K562 (cell line): Measurements from ENCODE around the gene CELA1. TPM values are rescaled to one million over a fixed set of nuclear protein-coding genes. Genes with fewer than 3 reads are reported as not detected.

Experiments used
- ARNT ChIP-seq, 2 experiments: fragments of 450-650 bp; IDR thresholded peaks; 2 replicates each; pipeline ENCODE4 v1.6.1; 2016; ENCODE audit warnings: mild to moderate bottlenecking in 1 of 2
- CC2D1A ChIP-seq: fragments of 450-650 bp; IDR thresholded peaks from 2 replicates; pipeline ENCODE4 v1.6.1; 2017; ENCODE audit warnings: mild to moderate bottlenecking
- ERF ChIP-seq: fragments of 450-650 bp; formaldehyde crosslinking; IDR thresholded peaks from 2 replicates; pipeline ENCODE4 v1.4.0; 2020; ENCODE audit warnings: mild to moderate bottlenecking, mixed read lengths
- FOXP1 ChIP-seq: sonication (generic); formaldehyde crosslinking; IDR thresholded peaks from 2 replicates; pipeline ENCODE4 v1.8.0; 2022; ENCODE audit warnings: mild to moderate bottlenecking, missing genetic modification reagents
- GABPB1 ChIP-seq: sonication (generic); formaldehyde crosslinking; IDR thresholded peaks from 2 replicates; pipeline ENCODE4 v1.8.0; 2022; ENCODE audit warnings: mild to moderate bottlenecking, missing genetic modification reagents
- GATA2 ChIP-seq: sonication (generic); formaldehyde crosslinking; IDR thresholded peaks from 2 replicates; pipeline ENCODE4 v1.4.0; 2020; ENCODE audit warnings: mild to moderate bottlenecking, missing genetic modification reagents
- MCM5 ChIP-seq: fragments of 450-650 bp; IDR thresholded peaks from 2 replicates; pipeline ENCODE4 v1.6.1; 2016; ENCODE audit warnings: low read depth
- MEF2A ChIP-seq: IDR thresholded peaks from 2 replicates; pipeline ENCODE4 v1.6.1; 2011; ENCODE audit warnings: low read depth, mild to moderate bottlenecking, low read length, moderate library complexity; ENCODE audit not compliant: control insufficient read depth
- NELFE ChIP-seq: IDR thresholded peaks from 2 replicates; pipeline ENCODE4 v1.6.1; 2011; ENCODE audit warnings: mild to moderate bottlenecking; ENCODE audit not compliant: insufficient read depth, insufficient read length
- RAD51 ChIP-seq: fragments of 450-650 bp; IDR thresholded peaks from 2 replicates; pipeline ENCODE4 v1.7.1; 2016; ENCODE audit warnings: low read depth, mild to moderate bottlenecking, borderline replicate concordance
- SMARCE1 ChIP-seq: fragments of 450-650 bp; IDR thresholded peaks from 2 replicates; pipeline ENCODE4 v1.7.1; 2016; ENCODE audit warnings: mild to moderate bottlenecking
- SNIP1 ChIP-seq: fragments of 450-650 bp; IDR thresholded peaks from 2 replicates; pipeline ENCODE4 v1.7.1; 2017; ENCODE audit warnings: low read depth, mild to moderate bottlenecking
- YY1 ChIP-seq, 3 experiments: IDR thresholded peaks; 2 replicates each; pipeline ENCODE4 v1.6.1; 2011; ENCODE audit warnings: low read length in 2 of 3, mild to moderate bottlenecking in 2 of 3, moderate library complexity in 2 of 3, borderline replicate concordance in 1 of 3, control low read depth in 1 of 3, low read depth in 1 of 3; ENCODE audit not compliant: insufficient read depth in 3 of 3, insufficient replicate concordance in 2 of 3, control insufficient read depth in 1 of 3, insufficient read length in 1 of 3; ENCODE audit errors: extremely low read depth in 1 of 3
- ZNF644 ChIP-seq: fragments of 200-800 bp; sonication (Bioruptor generic); IDR thresholded peaks from 2 replicates; pipeline ENCODE4 v1.6.1; 2016; ENCODE audit warnings: low read depth, missing genetic modification characterization, missing compliant biosample characterization
- ZNF76 ChIP-seq: fragments of 250-450 bp; sonication (Bioruptor Pico); IDR thresholded peaks from 2 replicates; pipeline ENCODE4 v1.4.0; 2020; ENCODE audit warnings: mild to moderate bottlenecking, moderate library complexity, borderline replicate concordance
- polyA plus RNA-seq, 8 experiments: library from polyadenylated mRNA; depleted of rRNA in 4 of 8; stranded (reverse) in 5 of 8; unstranded in 3 of 8; fragments of >200 nt; fragmentation: Nextera tagmentation in 2 of 8; fragmentation: Illumina TruSeq in 1 of 8; extraction: Ambion mirVana in 2 of 8; extraction: Trizol in 1 of 8; gene quantifications; 2 replicates each; pipeline versions ENCODE4 v1.2.1 to v1.2.3, GENCODE V29; 2011 to 2014; ENCODE audit warnings: inconsistent platforms in 1 of 8, missing spikeins in 1 of 8
- total RNA-seq, 7 experiments: library from RNA; depleted of rRNA in 6 of 7; stranded (reverse); fragments of >200 nt in 6 of 7; fragmentation: Illumina TruSeq in 2 of 7; extraction: Trizol in 2 of 7; gene quantifications; 2 replicates each; pipeline versions ENCODE4 v1.2.1 to v1.2.3, GENCODE V29; 2011 to 2021; ENCODE audit warnings: low replicate concordance in 1 of 7
- TF ChIP-seq, protein P1 (sequence below): fragments of 200-400 bp; formaldehyde crosslinking; IDR thresholded peaks from 2 replicates; pipeline ENCODE4 v1.6.1; 2017; ENCODE audit warnings: mild to moderate bottlenecking, low read depth, low read length, moderate library complexity
- TF ChIP-seq, protein P2 (sequence below), 2 experiments: fragments of 450-650 bp; IDR thresholded peaks; 2 replicates each; pipeline ENCODE4 v1.6.1; 2016; ENCODE audit warnings: mild to moderate bottlenecking in 2 of 2, borderline replicate concordance in 1 of 2, low read depth in 1 of 2, moderate library complexity in 1 of 2

Gene CELA1
- total and polyA plus RNA-seq, 9 of the 15 experiments (the other 6 are each of a cell fraction or from before 2014, with no cell fraction given): 0.06 to 0.27 (median 0.22) TPM; not detected in 6

DNA sequence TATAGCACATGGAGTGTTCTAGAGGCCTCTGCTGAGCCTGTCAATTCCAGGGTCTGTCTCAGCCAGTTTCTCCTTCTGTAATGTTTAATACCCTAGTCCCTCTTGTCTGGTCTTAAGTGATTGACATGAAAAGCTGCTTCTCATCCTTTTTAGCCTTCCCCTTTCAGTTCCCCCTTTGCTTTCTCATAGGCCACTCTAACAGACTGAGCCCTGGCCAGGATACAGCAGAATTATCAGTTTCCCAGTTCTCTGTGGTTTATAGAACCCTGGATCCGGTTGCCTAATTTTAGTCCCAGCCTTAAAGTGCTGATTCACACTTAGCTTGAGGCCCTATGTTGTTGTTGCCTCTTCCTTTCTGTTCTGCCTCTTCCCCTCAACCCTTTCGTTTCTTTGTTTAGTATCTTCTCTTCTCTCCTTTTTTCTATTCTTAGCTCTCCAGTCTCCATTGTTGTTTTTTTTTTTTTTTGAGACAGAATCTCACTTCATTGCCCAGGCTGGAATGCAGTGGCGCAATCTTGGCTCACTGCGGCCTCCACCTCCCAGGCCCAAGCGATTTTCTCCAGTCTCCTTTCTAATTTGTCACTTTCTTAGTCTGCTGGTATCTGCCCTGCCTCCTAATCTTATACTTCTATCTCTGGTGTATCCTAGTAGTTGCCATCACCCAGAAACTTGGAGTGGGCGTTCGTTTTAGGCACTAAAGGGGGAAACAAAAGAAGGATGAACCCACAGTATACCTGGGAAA, 19.6 kb downstream of the CELA1 start (continued):
- TF ChIP-seq, protein P1, sequence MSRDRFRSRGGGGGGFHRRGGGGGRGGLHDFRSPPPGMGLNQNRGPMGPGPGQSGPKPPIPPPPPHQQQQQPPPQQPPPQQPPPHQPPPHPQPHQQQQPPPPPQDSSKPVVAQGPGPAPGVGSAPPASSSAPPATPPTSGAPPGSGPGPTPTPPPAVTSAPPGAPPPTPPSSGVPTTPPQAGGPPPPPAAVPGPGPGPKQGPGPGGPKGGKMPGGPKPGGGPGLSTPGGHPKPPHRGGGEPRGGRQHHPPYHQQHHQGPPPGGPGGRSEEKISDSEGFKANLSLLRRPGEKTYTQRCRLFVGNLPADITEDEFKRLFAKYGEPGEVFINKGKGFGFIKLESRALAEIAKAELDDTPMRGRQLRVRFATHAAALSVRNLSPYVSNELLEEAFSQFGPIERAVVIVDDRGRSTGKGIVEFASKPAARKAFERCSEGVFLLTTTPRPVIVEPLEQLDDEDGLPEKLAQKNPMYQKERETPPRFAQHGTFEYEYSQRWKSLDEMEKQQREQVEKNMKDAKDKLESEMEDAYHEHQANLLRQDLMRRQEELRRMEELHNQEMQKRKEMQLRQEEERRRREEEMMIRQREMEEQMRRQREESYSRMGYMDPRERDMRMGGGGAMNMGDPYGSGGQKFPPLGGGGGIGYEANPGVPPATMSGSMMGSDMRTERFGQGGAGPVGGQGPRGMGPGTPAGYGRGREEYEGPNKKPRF: no peak
- TF ChIP-seq ZNF644 (tag) (0 out of 2 replicates have a peak, but pooled peaks have one; percentile 43), SMARCE1 (peak; percentile 94), ARNT (IDR thresholded peaks at IDR 0.05) (peak; percentile 62 to 92; a peak in 2 of 4 replicates), MCM5 (no peak), ERF (no peak), YY1 (IDR thresholded peaks at IDR 0.05; ENCODE audit: borderline replicate concordance in 1 of 3, control insufficient read depth in 1 of 3, extremely low read depth in 1 of 3, insufficient read depth in 3 of 3, insufficient read length in 1 of 3, insufficient replicate concordance in 2 of 3, low read depth in 1 of 3, low read length in 2 of 3) (no peak), FOXP1 (CRISPR knock-in tag) (no peak), NELFE (no peak), ZNF76 (CRISPR knock-in tag) (no peak), MEF2A (peak; percentile 70; the same call in 1 of the 2 replicates), RAD51 (0 out of 2 replicates have a peak, but pooled peaks have one; percentile 6), GABPB1 (CRISPR knock-in tag) (0 out of 2 replicates have a peak, but pooled peaks have one; percentile 24), SNIP1 (0 out of 2 replicates have a peak, but pooled peaks have one; percentile 39), GATA2 (CRISPR knock-in tag) (no peak), CC2D1A (peak; percentile 44)
- TF ChIP-seq, protein P2, sequence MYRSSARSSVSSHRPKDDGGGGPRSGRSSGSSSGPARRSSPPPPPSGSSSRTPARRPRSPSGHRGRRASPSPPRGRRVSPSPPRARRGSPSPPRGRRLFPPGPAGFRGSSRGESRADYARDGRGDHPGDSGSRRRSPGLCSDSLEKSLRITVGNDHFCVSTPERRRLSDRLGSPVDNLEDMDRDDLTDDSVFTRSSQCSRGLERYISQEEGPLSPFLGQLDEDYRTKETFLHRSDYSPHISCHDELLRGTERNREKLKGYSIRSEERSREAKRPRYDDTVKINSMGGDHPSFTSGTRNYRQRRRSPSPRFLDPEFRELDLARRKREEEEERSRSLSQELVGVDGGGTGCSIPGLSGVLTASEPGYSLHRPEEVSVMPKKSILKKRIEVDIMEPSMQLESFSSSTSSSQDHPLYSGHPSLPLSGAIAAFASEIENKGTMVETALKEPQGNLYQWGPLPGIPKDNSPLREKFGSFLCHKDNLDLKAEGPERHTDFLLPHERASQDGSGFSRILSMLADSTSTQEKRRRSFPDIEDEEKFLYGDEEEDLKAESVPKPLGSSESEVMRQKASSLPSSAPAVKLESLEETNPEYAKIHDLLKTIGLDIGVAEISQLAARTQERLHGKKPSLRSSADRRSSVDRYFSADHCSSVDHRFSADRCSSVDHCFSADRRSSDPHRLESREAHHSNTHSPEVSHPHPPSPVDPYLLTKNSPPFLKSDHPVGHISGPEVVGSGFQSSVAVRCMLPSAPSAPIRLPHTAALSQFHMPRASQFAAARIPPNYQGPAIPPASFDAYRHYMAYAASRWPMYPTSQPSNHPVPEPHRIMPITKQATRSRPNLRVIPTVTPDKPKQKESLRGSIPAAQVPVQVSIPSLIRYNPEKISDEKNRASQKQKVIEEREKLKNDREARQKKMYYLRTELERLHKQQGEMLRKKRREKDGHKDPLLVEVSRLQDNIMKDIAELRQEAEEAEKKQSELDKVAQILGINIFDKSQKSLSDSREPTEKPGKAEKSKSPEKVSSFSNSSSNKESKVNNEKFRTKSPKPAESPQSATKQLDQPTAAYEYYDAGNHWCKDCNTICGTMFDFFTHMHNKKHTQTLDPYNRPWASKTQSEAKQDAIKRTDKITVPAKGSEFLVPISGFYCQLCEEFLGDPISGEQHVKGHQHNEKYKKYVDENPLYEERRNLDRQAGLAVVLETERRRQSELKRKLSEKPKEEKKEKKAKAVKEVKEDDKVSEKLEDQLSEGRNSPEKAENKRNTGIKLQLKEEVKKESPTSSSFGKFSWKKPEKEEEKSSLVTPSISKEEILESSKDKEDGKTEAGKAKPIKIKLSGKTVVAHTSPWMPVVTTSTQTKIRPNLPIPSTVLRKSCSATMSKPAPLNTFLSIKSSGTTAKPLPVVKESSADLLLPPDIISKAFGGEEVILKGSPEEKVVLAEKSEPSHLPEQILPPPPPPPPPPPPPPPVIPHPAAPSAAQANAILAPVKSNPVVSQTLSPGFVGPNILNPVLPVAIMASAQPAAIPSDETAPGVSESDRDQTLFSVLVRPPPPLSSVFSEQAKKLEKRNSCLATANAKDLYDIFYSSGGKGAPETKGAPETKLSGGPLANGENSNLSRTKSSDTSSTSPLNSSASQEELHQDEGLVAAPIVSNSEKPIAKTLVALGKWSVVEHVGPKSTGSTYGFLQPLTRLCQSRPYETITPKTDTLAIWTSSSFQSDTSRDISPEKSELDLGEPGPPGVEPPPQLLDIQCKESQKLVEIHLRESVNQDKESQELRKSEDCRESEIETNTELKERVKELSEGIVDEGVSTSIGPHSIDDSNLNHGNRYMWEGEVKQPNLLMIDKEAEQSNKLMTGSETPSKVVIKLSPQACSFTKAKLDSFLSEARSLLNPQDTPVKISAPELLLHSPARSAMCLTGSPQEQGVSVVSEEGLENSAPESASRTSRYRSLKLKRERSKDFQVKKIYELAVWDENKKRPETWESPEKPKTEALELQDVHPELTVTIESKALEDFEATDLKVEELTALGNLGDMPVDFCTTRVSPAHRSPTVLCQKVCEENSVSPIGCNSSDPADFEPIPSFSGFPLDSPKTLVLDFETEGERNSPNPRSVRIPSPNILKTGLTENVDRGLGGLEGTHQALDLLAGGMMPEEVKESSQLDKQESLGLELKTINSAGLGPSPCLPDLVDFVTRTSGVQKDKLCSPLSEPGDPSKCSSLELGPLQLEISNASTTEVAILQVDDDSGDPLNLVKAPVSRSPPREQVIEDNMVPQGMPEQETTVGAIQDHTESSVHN (IDR thresholded peaks at IDR 0.05; ENCODE audit: borderline replicate concordance in 1 of 2, low read depth in 1 of 2): peak; percentile 28 to 68; a peak in 3 of 4 replicates
